ENCODE data around the gene POC5. TPM values are rescaled to one million over a fixed set of nuclear protein-coding genes. Genes with fewer than 3 reads are reported as not detected.

POC5 gene
- total RNA-seq, 1 donor from 2014 or later, result 20.7 TPM

DNA sequence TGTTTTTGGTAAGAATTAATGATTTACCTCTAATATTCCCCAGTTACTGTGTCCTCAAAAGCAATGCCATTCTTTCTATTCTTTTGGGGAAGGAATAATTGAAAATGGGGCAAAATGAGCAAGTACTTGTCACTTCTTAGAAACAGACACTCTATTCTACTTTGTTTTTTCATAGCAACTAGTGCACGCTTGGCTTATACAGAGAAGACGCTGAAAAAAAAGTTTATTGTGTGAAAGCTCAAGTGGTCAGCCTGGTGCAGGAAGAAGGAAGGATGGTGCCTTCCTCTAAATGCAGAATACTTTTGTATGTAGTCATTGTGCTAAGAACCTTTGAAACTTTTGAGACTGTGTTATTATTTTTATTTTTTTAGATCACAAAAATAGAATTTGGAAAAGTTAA lies 76.4 kb downstream of the POC5 start:
- no peaks in the 10 kb centered on the region for H3K4me1 Mint-ChIP-seq (ENCODE audit: low read depth)
- H3K27me3 Mint-ChIP-seq (ENCODE audit: insufficient read depth), result peaks cover 2% of the 10 kb centered on the region
- no peaks in the 10 kb centered on the region for H3K36me3 Mint-ChIP-seq (ENCODE audit: low read depth)
- no peak for DNase-seq (ENCODE audit: low spot score)
- no peaks in the 10 kb centered on the region for H3K9me3 Mint-ChIP-seq
- no peak overlapping the region for H3K4me3 Mint-ChIP-seq
- H3K27ac Mint-ChIP-seq, result no peak overlapping the region
- intact Hi-C loops (cut with micrococcal nuclease), result no loop called here

DNA sequence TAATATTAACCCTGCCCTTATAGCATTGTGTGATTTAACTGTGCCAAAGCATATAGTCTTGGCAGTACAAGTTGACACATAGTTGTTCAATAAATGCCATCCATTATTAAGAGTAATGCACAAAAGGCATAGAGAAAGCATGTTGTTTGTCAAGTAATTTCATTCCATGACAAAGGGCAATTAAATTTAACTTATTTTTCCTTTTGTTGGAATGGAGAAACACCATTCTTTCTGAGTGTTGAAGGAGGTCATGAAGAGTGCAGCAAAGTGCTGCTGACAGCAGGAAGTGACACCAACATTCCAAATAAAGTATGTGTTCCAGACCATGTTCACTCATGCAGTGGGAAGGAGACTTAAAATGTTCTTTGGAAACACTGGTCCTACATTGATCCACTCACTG lies 76.8 kb downstream of the POC5 start:
- intact Hi-C loops (cut with micrococcal nuclease), result no loop called here
- Mint-ChIP-seq H3K36me3 (ENCODE audit: low read depth) (no peaks in the 10 kb centered on the region), H3K27ac (no peak overlapping the region), H3K4me1 (ENCODE audit: low read depth) (no peaks in the 10 kb centered on the region), H3K27me3 (ENCODE audit: insufficient read depth) (peaks cover 2% of the 10 kb centered on the region), H3K4me3 (no peak overlapping the region), H3K9me3 (no peaks in the 10 kb centered on the region)
- no peak for DNase-seq (ENCODE audit: low spot score)

DNA sequence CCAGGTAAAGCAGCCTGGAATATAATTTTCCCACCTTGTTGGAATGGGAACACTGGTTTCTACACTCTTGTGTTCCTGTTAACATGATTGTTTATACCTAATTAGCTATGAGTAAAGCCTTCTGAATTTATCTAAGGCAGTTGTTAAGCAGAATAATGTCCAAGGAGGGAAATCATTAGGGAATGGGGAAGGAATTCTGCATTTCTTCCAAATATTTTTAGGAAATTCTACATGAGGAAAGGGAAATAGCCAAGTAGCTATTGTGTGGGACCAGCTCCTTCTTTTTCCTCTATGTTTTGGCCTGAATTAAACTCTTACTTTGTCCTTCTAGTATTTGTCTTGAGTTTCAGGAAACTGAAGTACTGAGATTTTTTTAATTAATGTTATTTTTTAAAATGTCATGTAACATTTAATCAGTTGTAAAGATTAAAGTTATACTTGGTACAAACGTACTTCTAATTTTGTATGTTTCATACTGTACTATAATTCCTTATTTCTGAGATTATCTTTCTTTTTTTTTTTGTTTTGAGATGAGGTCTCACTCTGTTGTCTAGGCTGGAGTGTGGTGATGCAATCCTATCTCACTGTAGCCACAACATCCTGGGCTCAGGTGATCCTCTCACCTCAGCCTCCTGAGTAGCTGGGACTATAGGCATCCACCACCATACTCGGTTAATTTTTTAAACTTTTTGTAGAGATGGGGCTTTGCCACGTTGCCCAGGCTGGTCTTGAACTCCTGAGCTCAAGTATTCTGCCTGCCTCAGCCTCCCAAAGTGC lies 77.5 kb downstream of the POC5 start:
- peaks cover 2% of the 10 kb centered on the region for H3K27me3 Mint-ChIP-seq (ENCODE audit: insufficient read depth)
- no peaks in the 10 kb centered on the region for H3K9me3 Mint-ChIP-seq
- H3K36me3 Mint-ChIP-seq (ENCODE audit: low read depth), result no peaks in the 10 kb centered on the region
- no peak overlapping the region for H3K4me3 Mint-ChIP-seq
- H3K27ac Mint-ChIP-seq, result no peak overlapping the region
- intact Hi-C loops (cut with micrococcal nuclease), result no loop called here
- DNase-seq (ENCODE audit: low spot score), result no peak
- H3K4me1 Mint-ChIP-seq (ENCODE audit: low read depth), result no peaks in the 10 kb centered on the region

DNA sequence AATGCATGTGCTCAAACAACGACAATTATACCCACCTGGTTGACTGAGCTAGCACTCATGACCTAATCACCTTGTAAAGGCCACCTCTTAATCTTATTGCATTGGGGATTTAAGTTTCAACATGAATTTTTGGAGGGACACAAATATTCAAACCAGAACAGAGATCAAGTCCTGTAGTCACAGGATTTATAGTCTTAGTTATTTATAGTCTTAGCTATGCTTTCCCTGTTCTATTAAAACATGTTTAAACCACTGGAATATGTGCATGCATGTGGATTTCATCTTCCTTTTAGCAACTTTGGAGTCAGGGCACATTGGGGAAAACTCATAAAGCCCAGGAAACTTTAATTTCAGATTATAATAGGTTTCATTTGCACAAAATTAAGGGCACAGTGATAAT lies 79.3 kb downstream of the POC5 start:
- Mint-ChIP-seq H3K27ac (no peak overlapping the region), H3K36me3 (ENCODE audit: low read depth) (no peaks in the 10 kb centered on the region), H3K9me3 (no peaks in the 10 kb centered on the region), H3K27me3 (ENCODE audit: insufficient read depth) (peaks cover 2% of the 10 kb centered on the region), H3K4me3 (no peak overlapping the region), H3K4me1 (ENCODE audit: low read depth) (no peaks in the 10 kb centered on the region)
- no peak for DNase-seq (ENCODE audit: low spot score)
- intact Hi-C loops (cut with micrococcal nuclease), result no loop called here

DNA sequence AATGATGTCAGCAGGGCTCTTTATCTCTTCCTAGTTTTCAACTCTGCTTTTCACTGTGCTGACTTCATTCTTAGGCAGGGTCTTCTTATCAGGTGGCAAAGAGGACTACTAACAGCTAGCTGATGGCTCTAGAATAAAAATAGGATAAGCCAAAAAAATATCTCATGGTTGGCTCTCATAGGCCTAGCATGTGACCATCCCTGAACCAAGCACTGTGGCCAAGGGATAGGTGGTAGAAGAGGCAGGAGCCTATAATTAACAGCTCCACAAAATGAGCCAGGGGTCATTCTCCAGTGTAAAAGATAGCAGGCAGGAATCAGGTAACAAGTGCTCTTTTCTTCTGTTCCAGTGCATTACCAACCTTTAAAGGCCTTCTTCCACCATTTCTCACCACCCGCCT lies 84.9 kb downstream of the POC5 start:
- Mint-ChIP-seq H3K36me3 (ENCODE audit: low read depth) (no peaks in the 10 kb centered on the region), H3K4me3 (no peak overlapping the region), H3K4me1 (ENCODE audit: low read depth) (no peaks in the 10 kb centered on the region), H3K9me3 (no peaks in the 10 kb centered on the region), H3K27me3 (ENCODE audit: insufficient read depth) (peaks cover 2% of the 10 kb centered on the region), H3K27ac (no peak overlapping the region)
- DNase-seq (ENCODE audit: low spot score), result no peak
- intact Hi-C loops (cut with micrococcal nuclease), result no loop called here

DNA sequence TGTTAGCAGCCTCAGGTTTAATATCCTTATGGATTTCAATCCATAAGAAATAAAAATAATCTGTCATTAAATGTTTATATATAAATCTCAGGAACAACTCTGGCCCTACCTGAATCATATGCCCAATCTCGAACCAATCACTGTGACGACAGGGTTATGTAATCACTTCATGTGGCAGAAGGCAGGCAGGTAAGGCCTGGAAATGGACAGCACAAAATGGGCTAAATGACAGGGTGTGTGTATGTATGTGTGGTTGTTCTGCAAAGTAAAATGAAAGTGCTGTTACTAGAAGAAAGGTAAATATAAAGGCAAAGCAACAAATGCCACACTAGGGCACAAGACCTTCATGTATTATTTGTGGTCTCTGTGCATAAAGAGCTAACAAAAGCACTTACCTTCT lies 86.4 kb downstream of the POC5 start:
- H3K27me3 Mint-ChIP-seq (ENCODE audit: insufficient read depth), result no peaks in the 10 kb centered on the region
- no peak overlapping the region for H3K4me3 Mint-ChIP-seq
- intact Hi-C loops (cut with micrococcal nuclease), result no loop called here
- no peak for DNase-seq (ENCODE audit: low spot score)
- H3K9me3 Mint-ChIP-seq, result no peaks in the 10 kb centered on the region
- no peaks in the 10 kb centered on the region for H3K36me3 Mint-ChIP-seq (ENCODE audit: low read depth)
- no peaks in the 10 kb centered on the region for H3K4me1 Mint-ChIP-seq (ENCODE audit: low read depth)
- H3K27ac Mint-ChIP-seq, result no peak overlapping the region

DNA sequence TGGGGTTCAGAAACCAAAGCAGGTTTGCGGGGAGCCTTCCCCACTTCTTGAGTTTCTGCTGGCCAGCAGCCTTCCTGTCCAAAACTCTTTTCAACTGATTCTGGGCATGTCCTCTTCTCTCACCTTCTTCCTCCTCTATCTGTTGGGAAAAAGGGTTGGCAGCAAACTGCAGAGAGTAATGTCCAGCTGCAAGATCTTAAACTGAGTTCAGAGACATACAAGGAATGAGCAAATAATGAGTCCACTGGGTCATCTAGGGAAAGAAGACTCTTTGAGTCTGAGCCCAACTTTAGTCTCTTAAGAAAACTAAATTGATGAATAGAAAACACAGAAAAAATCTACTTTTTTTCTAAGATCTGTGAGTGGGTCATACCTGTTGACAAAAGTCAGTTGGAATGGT lies 89.4 kb downstream of the POC5 start:
- intact Hi-C loops (cut with micrococcal nuclease), result no loop called here
- no peak overlapping the region for H3K27ac Mint-ChIP-seq
- H3K4me3 Mint-ChIP-seq, result no peak overlapping the region
- no peaks in the 10 kb centered on the region for H3K9me3 Mint-ChIP-seq
- H3K36me3 Mint-ChIP-seq (ENCODE audit: low read depth), result no peaks in the 10 kb centered on the region
- no peaks in the 10 kb centered on the region for H3K27me3 Mint-ChIP-seq (ENCODE audit: insufficient read depth)
- H3K4me1 Mint-ChIP-seq (ENCODE audit: low read depth), result no peaks in the 10 kb centered on the region
- no peak for DNase-seq (ENCODE audit: low spot score)

DNA sequence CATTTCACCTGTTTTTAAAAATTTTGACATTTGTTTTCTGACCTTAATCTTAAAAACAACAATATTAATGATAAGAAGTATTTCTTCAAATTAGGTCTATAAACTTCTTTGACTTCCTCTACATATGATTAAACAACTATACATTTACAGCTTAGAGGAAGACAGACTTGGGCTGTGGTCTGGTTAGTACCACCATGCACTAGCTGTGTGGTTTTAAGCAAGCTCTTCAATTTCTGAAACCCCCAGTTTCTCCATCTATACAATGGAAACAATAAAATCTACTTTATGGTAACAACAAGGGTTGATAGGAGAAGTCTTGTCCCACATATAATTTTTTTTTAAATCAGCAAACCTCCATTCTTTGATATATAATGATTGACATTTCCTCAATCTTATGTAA lies 90.3 kb downstream of the POC5 start:
- Mint-ChIP-seq H3K9me3 (no peaks in the 10 kb centered on the region), H3K4me3 (no peak overlapping the region), H3K27ac (no peak overlapping the region), H3K36me3 (ENCODE audit: low read depth) (no peaks in the 10 kb centered on the region), H3K27me3 (ENCODE audit: insufficient read depth) (no peaks in the 10 kb centered on the region), H3K4me1 (ENCODE audit: low read depth) (no peaks in the 10 kb centered on the region)
- no peak for DNase-seq (ENCODE audit: low spot score)
- intact Hi-C loops (cut with micrococcal nuclease), result no loop called here

Other genes starting within 250 kb of the POC5 start
- gene CERT1, start 205.8 kb downstream of the POC5 start, total RNA-seq, result 41.0 and 43.4 TPM in 2 replicates
- 38.0 and 40.4 TPM in 2 replicates for gene POLK, start 205.5 kb downstream of the POC5 start, total RNA-seq
- gene ANKDD1B, start 106.0 kb downstream of the POC5 start, total RNA-seq, result 0.18 and 0.22 TPM in 2 replicates

Data from activated T-helper 1 cell treated with anti-CD3 and anti-CD28 coated beads, Interleukin-12 subunit alpha, Interleukin-12 subunit beta, Interleukin-2, Interleukin-4 antibody, amounts not matched to agents 30 ng/mL and 10 ng/mL and 1 ng/mL, durations not matched to agents 14 hours and 24 hours and 36 hours (primary cell).